Neural cell (in vitro differentiated cells): ENCODE data around the gene PRDM9. TPM values are rescaled to one million over a fixed set of nuclear protein-coding genes. Genes with fewer than 3 reads are reported as not detected.

Source experiments
- H2AFZ ChIP-seq: fragments of 200-600, 300-800 bp; sonication (generic), shearing (Covaris generic); 2 replicates; pipeline ENCODE4 v1.6.0; 2014; ENCODE audit warnings: low read depth, mild to moderate bottlenecking, antibody characterized with exemption, low read length, moderate library complexity
- H3F3A ChIP-seq: fragments of 200-600 bp; shearing (Covaris generic); 2 replicates; pipeline ENCODE4 v1.6.1; 2016; ENCODE audit warnings: mild to moderate bottlenecking, moderate library complexity, mixed read lengths, antibody characterized with exemption, low read length; ENCODE audit not compliant: insufficient read depth, poor library complexity, severe bottlenecking
- H3K27ac ChIP-seq: fragments of 200-600, 300-800 bp; sonication (generic), shearing (Covaris generic); 2 replicates; pipeline ENCODE4 v1.5.1; 2014; ENCODE audit warnings: mild to moderate bottlenecking, low read length, moderate library complexity
- H3K27me3 ChIP-seq: fragments of 300-800, 200-600 bp; sonication (generic), shearing (Covaris generic); 2 replicates; pipeline ENCODE4 v1.6.0; 2014; ENCODE audit warnings: mild to moderate bottlenecking, low read depth, low read length, moderate library complexity; ENCODE audit not compliant: insufficient read depth
- H3K36me3 ChIP-seq: fragments of 300-800, 200-600 bp; sonication (generic), shearing (Covaris generic); 2 replicates; pipeline ENCODE4 v1.5.1; 2014; ENCODE audit warnings: mild to moderate bottlenecking, antibody characterized with exemption, low read length, moderate library complexity; ENCODE audit not compliant: insufficient read depth
- H3K4me2 ChIP-seq: fragments of 300-800, 200-600 bp; sonication (generic), shearing (Covaris generic); 2 replicates; pipeline ENCODE4 v1.6.0; 2014; ENCODE audit warnings: mild to moderate bottlenecking, low read length
- H3K4me3 ChIP-seq: fragments of 300-800, 200-600 bp; sonication (generic), shearing (Covaris generic); 2 replicates; pipeline ENCODE4 v1.5.1; 2014; ENCODE audit warnings: mild to moderate bottlenecking, low read length, moderate library complexity
- H3K79me2 ChIP-seq: fragments of 200-600 bp; shearing (Covaris generic); replicated peaks from 2 replicates; pipeline ENCODE4 v1.6.0; 2014; ENCODE audit warnings: mild to moderate bottlenecking, low read length, moderate library complexity; ENCODE audit not compliant: insufficient read depth
- H3K9ac ChIP-seq: fragments of 300-800, 200-600 bp; sonication (generic), shearing (Covaris generic); 2 replicates; pipeline ENCODE4 v1.6.1; 2016; ENCODE audit warnings: mild to moderate bottlenecking, low read length, mixed read lengths
- H3K9me2 ChIP-seq: fragments of 200-600 bp; shearing (Covaris generic); 2 replicates; pipeline ENCODE4 v1.6.1; 2016; ENCODE audit warnings: mild to moderate bottlenecking, low read length, mixed read lengths; ENCODE audit not compliant: insufficient read depth
- H3K9me3 ChIP-seq: fragments of 200-600, 300-800 bp; sonication (generic), shearing (Covaris generic); 2 replicates; pipeline ENCODE4 v1.6.1; 2016; ENCODE audit warnings: mild to moderate bottlenecking, mixed run types, low read length, moderate library complexity, mixed read lengths
- H4K20me1 ChIP-seq: fragments of 200-600 bp; shearing (Covaris generic); 2 replicates; pipeline ENCODE4 v1.6.1; 2016; ENCODE audit warnings: mild to moderate bottlenecking, mixed run types; ENCODE audit not compliant: insufficient read depth
- EP300 ChIP-seq: fragments of 450-650 bp; conservative IDR thresholded peaks from 2 replicates; pipeline ENCODE4 v1.6.1; 2014; ENCODE audit warnings: antibody characterized with exemption, mild to moderate bottlenecking, moderate library complexity; ENCODE audit not compliant: poor library complexity, severe bottlenecking
- EZH2 ChIP-seq: fragments of 200-600, 300-800 bp; shearing (Covaris generic), sonication (generic); IDR thresholded peaks from 2 replicates; pipeline ENCODE4 v1.6.1; 2014; ENCODE audit warnings: antibody characterized with exemption, low read length, borderline replicate concordance, mild to moderate bottlenecking; ENCODE audit not compliant: insufficient read depth, poor library complexity, severe bottlenecking
- MXI1 ChIP-seq: fragments of 450-650 bp; conservative IDR thresholded peaks from 2 replicates; pipeline ENCODE4 v1.6.1; 2014; ENCODE audit warnings: antibody characterized with exemption, mild to moderate bottlenecking; ENCODE audit not compliant: poor library complexity, severe bottlenecking
- POLR2AphosphoS5 ChIP-seq: IDR thresholded peaks from 2 replicates; pipeline ENCODE4 v1.6.1; 2012
- RAD21 ChIP-seq: fragments of 450-650 bp; conservative IDR thresholded peaks from 2 replicates; pipeline ENCODE4 v1.6.1; 2014; ENCODE audit warnings: antibody characterized with exemption, mild to moderate bottlenecking, moderate library complexity
- SMC3 ChIP-seq: fragments of 450-650 bp; conservative IDR thresholded peaks from 2 replicates; pipeline ENCODE4 v1.6.1; 2014; ENCODE audit warnings: antibody characterized with exemption, mild to moderate bottlenecking, moderate library complexity; ENCODE audit not compliant: poor library complexity
- TAF1 ChIP-seq: IDR thresholded peaks from 2 replicates; pipeline ENCODE4 v1.6.1; 2012; ENCODE audit warnings: low read depth
- polyA plus RNA-seq: library from polyadenylated mRNA; depleted of rRNA; stranded (reverse); fragments of >200 nt; gene quantifications from 2 replicates; pipeline ENCODE4 v1.2.3, GENCODE V29; 2014
- TF ChIP-seq, protein P1 (sequence below): IDR thresholded peaks from 2 replicates; pipeline ENCODE4 v1.6.1; 2012; ENCODE audit warnings: borderline replicate concordance
- TF ChIP-seq, protein P2 (sequence below): fragments of 450-650 bp; IDR thresholded peaks from 2 replicates; pipeline ENCODE4 v1.5.1; 2014; ENCODE audit warnings: antibody characterized with exemption, mild to moderate bottlenecking, moderate library complexity; ENCODE audit not compliant: poor library complexity, severe bottlenecking

The PRDM9 gene
- polyA plus RNA-seq, 1 donor from 2014 or later = not detected

DNA sequence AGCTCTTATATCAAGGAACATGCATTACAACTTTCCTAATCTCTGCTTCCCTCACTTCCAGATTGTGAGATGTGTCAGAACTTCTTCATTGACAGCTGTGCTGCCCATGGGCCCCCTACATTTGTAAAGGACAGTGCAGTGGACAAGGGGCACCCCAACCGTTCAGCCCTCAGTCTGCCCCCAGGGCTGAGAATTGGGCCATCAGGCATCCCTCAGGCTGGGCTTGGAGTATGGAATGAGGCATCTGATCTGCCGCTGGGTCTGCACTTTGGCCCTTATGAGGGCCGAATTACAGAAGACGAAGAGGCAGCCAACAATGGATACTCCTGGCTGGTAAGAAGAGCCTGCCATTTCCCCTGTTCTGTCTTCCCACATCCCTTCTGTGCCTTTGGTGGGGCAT is 15.1 kb downstream of the PRDM9 start:
- Histone ChIP-seq H3K27me3 (no peaks in the 10 kb centered on the region), H3K36me3 (no peaks in the 10 kb centered on the region), H3K27ac (no peak overlapping the region), H2AFZ (no peak overlapping the region), H3K79me2 (no peaks in the 10 kb centered on the region), H3F3A (no peaks in the 10 kb centered on the region), H3K9me2 (no peaks in the 10 kb centered on the region), H3K9me3 (no peaks in the 10 kb centered on the region), H3K9ac (no peak overlapping the region), H3K4me3 (no peak overlapping the region), H4K20me1 (no peaks in the 10 kb centered on the region), H3K4me2 (no peak overlapping the region)
- TF ChIP-seq, protein P1, sequence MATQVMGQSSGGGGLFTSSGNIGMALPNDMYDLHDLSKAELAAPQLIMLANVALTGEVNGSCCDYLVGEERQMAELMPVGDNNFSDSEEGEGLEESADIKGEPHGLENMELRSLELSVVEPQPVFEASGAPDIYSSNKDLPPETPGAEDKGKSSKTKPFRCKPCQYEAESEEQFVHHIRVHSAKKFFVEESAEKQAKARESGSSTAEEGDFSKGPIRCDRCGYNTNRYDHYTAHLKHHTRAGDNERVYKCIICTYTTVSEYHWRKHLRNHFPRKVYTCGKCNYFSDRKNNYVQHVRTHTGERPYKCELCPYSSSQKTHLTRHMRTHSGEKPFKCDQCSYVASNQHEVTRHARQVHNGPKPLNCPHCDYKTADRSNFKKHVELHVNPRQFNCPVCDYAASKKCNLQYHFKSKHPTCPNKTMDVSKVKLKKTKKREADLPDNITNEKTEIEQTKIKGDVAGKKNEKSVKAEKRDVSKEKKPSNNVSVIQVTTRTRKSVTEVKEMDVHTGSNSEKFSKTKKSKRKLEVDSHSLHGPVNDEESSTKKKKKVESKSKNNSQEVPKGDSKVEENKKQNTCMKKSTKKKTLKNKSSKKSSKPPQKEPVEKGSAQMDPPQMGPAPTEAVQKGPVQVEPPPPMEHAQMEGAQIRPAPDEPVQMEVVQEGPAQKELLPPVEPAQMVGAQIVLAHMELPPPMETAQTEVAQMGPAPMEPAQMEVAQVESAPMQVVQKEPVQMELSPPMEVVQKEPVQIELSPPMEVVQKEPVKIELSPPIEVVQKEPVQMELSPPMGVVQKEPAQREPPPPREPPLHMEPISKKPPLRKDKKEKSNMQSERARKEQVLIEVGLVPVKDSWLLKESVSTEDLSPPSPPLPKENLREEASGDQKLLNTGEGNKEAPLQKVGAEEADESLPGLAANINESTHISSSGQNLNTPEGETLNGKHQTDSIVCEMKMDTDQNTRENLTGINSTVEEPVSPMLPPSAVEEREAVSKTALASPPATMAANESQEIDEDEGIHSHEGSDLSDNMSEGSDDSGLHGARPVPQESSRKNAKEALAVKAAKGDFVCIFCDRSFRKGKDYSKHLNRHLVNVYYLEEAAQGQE = no peak
- TF ChIP-seq MXI1 (no peak), EZH2 (no peak), RAD21 (no peak), EP300 (no peak), POLR2AphosphoS5 (no peak), TAF1 (no peak), SMC3 (no peak)
- TF ChIP-seq, protein P2, sequence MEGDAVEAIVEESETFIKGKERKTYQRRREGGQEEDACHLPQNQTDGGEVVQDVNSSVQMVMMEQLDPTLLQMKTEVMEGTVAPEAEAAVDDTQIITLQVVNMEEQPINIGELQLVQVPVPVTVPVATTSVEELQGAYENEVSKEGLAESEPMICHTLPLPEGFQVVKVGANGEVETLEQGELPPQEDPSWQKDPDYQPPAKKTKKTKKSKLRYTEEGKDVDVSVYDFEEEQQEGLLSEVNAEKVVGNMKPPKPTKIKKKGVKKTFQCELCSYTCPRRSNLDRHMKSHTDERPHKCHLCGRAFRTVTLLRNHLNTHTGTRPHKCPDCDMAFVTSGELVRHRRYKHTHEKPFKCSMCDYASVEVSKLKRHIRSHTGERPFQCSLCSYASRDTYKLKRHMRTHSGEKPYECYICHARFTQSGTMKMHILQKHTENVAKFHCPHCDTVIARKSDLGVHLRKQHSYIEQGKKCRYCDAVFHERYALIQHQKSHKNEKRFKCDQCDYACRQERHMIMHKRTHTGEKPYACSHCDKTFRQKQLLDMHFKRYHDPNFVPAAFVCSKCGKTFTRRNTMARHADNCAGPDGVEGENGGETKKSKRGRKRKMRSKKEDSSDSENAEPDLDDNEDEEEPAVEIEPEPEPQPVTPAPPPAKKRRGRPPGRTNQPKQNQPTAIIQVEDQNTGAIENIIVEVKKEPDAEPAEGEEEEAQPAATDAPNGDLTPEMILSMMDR = no peak

DNA sequence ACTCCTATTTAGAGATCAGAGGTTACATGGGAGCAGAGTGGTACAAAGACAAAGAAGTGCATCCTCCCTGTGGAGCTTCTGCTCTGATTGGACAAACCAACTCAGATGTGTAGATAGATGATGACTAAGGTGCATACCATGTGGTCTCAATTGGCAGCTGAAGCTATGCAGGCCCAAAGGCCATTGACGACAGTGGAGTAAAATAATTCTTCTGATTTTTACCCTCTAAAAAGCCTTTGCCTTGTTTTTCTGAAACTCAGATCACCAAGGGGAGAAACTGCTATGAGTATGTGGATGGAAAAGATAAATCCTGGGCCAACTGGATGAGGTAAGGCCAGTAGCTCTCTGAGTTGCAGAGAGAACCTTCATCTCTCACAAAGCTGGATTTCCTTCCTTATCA is 15.6 kb downstream of the PRDM9 start:
- Histone ChIP-seq H3K4me3 (no peak overlapping the region), H2AFZ (no peak overlapping the region), H3K36me3 (no peaks in the 10 kb centered on the region), H3K79me2 (no peaks in the 10 kb centered on the region), H3F3A (no peaks in the 10 kb centered on the region), H4K20me1 (no peaks in the 10 kb centered on the region), H3K4me2 (no peak overlapping the region), H3K27ac (no peak overlapping the region), H3K9me2 (no peaks in the 10 kb centered on the region), H3K9ac (no peak overlapping the region), H3K27me3 (no peaks in the 10 kb centered on the region), H3K9me3 (no peaks in the 10 kb centered on the region)
- TF ChIP-seq, protein P2 = no peak
- TF ChIP-seq SMC3 = no peak
